ENCODE data around the gene OR9Q1.

Gene OR9Q1

DNA sequence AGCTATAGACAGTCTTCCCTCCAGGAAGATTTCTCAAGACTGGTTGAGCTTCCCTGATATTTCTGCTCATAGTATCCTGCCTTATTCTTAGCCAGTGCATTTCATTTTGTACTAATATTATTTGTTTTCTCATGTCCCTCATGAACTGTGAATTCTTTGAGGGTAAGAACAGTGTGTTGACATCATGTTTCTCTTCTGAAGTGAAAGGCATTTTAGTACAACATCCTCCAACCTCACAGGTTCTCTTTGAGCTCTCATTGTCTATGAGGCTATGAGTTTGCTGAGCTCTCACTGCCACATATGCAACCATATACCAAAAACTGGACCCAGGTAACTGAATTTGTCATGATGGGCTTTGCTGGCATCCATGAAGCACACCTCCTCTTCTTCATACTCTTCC, 7.0 kb downstream of the OR9Q1 start, which contains the start of gene OR6Q1:
Gene OR6Q1 (plus strand): TSS at position 301 of the 400 bp plus-strand sequence. CDS start 0 bp downstream, at position 301.
- no peak within 1 kb of the TSS for H3K4me3 ChIP-seq (ENCODE audit: low read depth, low read length)
- no peak for DNase-seq (ENCODE audit: low read depth)
- TF ChIP-seq, protein P1, sequence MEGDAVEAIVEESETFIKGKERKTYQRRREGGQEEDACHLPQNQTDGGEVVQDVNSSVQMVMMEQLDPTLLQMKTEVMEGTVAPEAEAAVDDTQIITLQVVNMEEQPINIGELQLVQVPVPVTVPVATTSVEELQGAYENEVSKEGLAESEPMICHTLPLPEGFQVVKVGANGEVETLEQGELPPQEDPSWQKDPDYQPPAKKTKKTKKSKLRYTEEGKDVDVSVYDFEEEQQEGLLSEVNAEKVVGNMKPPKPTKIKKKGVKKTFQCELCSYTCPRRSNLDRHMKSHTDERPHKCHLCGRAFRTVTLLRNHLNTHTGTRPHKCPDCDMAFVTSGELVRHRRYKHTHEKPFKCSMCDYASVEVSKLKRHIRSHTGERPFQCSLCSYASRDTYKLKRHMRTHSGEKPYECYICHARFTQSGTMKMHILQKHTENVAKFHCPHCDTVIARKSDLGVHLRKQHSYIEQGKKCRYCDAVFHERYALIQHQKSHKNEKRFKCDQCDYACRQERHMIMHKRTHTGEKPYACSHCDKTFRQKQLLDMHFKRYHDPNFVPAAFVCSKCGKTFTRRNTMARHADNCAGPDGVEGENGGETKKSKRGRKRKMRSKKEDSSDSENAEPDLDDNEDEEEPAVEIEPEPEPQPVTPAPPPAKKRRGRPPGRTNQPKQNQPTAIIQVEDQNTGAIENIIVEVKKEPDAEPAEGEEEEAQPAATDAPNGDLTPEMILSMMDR (conservative IDR thresholded peaks at IDR 0.05; ENCODE audit: low read depth, low read length): no peak

DNA sequence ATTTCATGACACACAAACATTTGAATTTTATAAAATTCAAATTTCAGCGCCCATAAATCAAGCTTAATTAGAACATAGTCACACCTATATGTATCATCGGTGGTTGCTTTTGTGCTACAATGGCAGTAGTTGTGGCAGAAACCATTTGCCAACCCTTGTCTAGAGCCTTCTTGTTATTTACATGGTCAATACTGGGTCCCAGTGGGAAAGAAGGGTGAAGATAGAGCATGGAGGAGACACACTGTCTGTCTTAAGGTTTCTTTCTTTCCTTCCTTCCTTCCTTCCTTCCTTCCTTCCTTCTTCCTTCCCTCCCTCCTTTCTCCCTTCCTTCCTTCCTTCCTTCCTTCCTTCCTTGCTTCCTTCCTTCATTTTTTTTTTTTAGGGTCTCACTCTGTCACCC, 10.8 kb downstream of the OR9Q1 start:
- TF ChIP-seq, protein P1 (conservative IDR thresholded peaks at IDR 0.05; ENCODE audit: low read depth, low read length): no peak
- DNase-seq (ENCODE audit: low read depth): no peak
- no peak overlapping the region for H3K4me3 ChIP-seq (ENCODE audit: low read depth, low read length)

DNA sequence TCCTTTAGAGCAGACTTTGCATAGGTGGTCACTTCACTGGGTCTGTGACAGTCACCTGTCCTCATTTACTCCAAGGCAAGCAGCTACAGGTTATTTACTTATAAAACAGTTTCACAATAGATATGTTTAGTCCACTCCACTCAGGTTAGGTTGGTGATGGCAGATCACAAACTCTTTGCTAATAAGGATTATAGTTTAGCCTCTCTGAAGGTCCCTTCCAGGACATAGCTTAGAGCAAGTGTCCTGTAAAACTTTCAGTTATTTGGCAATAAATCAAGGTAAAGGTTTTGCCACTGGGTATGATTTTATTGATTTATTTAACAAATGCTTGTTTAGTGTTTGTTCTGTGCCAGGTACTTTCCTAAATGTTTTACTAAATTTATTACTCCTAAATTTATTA, 15.9 kb downstream of the OR9Q1 start:
- no peak overlapping the region for H3K4me3 ChIP-seq (ENCODE audit: low read depth, low read length)
- DNase-seq (ENCODE audit: low read depth): no peak
- TF ChIP-seq, protein P1 (conservative IDR thresholded peaks at IDR 0.05; ENCODE audit: low read depth, low read length): no peak

DNA sequence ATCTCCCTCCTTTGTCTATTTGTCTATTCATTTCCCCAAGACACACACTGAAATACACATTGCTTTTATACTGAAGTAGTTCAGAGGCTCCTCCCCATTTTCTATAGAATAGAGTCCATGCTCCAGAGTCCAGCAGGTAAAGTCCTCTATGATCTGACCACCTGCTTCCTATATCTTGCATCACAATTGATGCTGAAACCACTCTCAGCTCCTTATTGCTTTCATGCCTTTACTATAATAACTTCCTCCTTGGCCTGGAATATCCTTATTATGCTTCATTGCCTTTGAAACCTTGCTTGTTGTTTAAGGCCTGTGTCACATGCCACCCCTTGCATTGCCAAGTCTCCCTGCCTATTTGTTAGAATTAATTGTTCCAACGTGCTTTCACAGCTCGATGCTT, 19.7 kb downstream of the OR9Q1 start:
- H3K4me3 ChIP-seq (ENCODE audit: low read depth, low read length): no peak overlapping the region
- TF ChIP-seq, protein P1 (conservative IDR thresholded peaks at IDR 0.05; ENCODE audit: low read depth, low read length): no peak
- no peak for DNase-seq (ENCODE audit: low read depth)

DNA sequence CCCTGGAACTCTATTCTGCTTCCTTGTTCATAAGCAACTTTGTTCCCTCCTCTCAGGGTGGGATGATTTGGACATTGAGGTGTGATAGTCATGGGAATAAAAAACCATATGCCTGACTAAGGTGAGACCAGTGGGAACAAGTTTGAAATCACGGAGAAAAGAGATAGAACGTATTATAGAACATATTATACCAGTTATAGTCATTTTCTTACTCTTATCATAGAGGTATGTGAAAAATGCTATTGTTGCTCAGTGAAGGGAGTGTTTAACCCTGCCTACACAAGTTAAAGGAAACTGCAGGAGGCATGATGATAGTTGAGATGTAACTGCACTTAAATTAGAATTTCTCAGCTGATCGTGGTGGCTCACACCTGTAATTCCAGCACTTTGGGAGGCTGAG, 22.6 kb downstream of the OR9Q1 start:
- TF ChIP-seq, protein P1 (conservative IDR thresholded peaks at IDR 0.05; ENCODE audit: low read depth, low read length): no peak
- H3K4me3 ChIP-seq (ENCODE audit: low read depth, low read length): no peak overlapping the region
- DNase-seq (ENCODE audit: low read depth): no peak

DNA sequence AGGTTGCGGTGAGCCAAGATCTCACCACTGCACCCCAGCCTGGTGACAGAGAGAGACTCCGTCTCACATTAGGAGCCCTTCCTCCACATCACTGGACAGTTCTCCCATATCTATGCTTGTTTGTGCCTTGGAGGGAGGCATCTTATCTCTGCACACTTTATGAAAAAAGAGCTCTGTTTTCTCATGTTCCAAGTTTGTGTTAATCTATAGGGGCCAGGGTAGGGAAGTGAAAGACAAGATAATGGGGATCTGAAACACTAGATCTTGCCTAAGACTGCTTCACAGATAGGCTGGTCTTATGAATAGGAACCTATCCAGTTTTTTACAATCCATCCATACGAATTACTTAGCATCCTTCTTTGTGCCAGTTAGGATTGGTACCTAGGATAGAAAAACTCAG, 24.1 kb downstream of the OR9Q1 start:
- H3K4me3 ChIP-seq (ENCODE audit: low read depth, low read length): no peak overlapping the region
- TF ChIP-seq, protein P1 (conservative IDR thresholded peaks at IDR 0.05; ENCODE audit: low read depth, low read length): no peak
- DNase-seq (ENCODE audit: low read depth): no peak

DNA sequence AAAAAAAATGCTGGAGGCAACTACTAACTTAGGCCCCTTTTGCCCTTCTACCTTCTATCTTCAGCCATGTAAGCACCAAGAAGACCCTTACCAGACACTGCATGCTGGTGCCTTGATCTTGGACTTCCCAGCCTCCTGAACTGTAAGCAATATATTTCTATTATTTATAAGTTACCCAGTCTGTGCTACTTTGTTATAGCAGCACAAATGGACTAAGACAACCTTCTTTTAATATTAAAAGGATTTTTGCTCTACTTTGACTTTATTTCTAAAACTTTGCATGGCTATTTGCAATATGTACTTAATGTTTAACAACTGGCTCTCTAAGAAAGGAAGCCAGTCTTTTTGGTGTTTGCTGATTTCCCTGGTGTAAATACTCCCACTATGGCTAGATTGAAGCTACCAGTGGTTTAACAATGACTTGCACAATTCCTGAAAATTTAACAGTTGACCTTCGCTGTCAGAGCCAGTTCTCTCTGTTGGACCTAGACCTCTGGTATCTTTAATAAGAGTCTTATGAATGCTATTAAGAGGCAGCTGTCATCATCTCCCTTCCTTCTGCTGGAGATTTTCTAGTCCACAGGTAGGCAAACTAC, 32.2 kb downstream of the OR9Q1 start:
- no peak for DNase-seq (ENCODE audit: low read depth)
- TF ChIP-seq, protein P1 (conservative IDR thresholded peaks at IDR 0.05; ENCODE audit: low read depth, low read length): no peak
- H3K4me3 ChIP-seq (ENCODE audit: low read depth, low read length): no peak overlapping the region
